Mesodermal cell (in vitro differentiated cells): Measurements from ENCODE around the gene MYO3B.

Source experiments
- H3K27ac ChIP-seq: 2 replicates; pipeline ENCODE4 v1.7.0; 2013; ENCODE audit warnings: mild to moderate bottlenecking, low read depth, low read length, moderate library complexity; ENCODE audit not compliant: severe bottlenecking
- H3K36me3 ChIP-seq: 2 replicates; pipeline ENCODE4 v1.7.1; 2013; ENCODE audit warnings: mild to moderate bottlenecking, low read length, moderate library complexity; ENCODE audit not compliant: control insufficient read depth, insufficient read depth
- H3K4me1 ChIP-seq: one replicate; pipeline ENCODE4 v1.7.1; 2013; ENCODE audit warnings: mild to moderate bottlenecking, low read length; ENCODE audit not compliant: insufficient read depth, control insufficient read depth, poor library complexity, severe bottlenecking
- H3K4me3 ChIP-seq: 2 replicates; pipeline ENCODE4 v1.7.0; 2013; ENCODE audit warnings: low read length, control low read depth, mild to moderate bottlenecking; ENCODE audit not compliant: insufficient read depth, poor library complexity, severe bottlenecking; ENCODE audit errors: extremely low read depth
- H3K9me3 ChIP-seq: 2 replicates; pipeline ENCODE4 v1.7.1; 2013; ENCODE audit warnings: mild to moderate bottlenecking, low read length, moderate library complexity; ENCODE audit not compliant: control insufficient read depth
- WGBS, 2 experiments: methylation state at CpG; one replicate each; pipeline ENCODE4 v1.1.5; 2013; ENCODE audit warnings: missing lambda C conversion rate in 2 of 2; ENCODE audit not compliant: insufficient coverage in 2 of 2; 5-methylcytosine and 5-hydroxymethylcytosine counted together

The MYO3B gene

GRCh38 chr2:170509452-170510193 is 331.7 kb downstream of the MYO3B start:
- Histone ChIP-seq H3K36me3 (no peaks in the 10 kb centered on the region), H3K4me3 (no peak overlapping the region), H3K4me1 (peaks cover 25% of the 10 kb centered on the region), H3K27ac (no peak overlapping the region), H3K9me3 (no peaks in the 10 kb centered on the region)
- WGBS, 2 experiments = 90 to 97% methylated on average over 7 of the region's 8 CpGs

- H3K4me1 ChIP-seq = no peaks in the 10 kb centered on the region
- no peaks in the 10 kb centered on the region for H3K9me3 ChIP-seq
- H3K4me3 ChIP-seq = no peak overlapping the region
- H3K36me3 ChIP-seq = no peaks in the 10 kb centered on the region
- H3K27ac ChIP-seq = peak overlapping the region; percentile 51
- 74 to 76% methylated on average over 2 of the region's 2 CpGs for WGBS, 2 experiments
These were observed 334.3 kb downstream of the MYO3B start for GRCh38 chr2:170512266-170512665.

GRCh38 chr2:170514140-170514539 is 336.2 kb downstream of the MYO3B start:
- Histone ChIP-seq H3K36me3 (no peaks in the 10 kb centered on the region), H3K4me1 (no peaks in the 10 kb centered on the region), H3K4me3 (no peak overlapping the region), H3K9me3 (no peaks in the 10 kb centered on the region), H3K27ac (no peak overlapping the region)
- WGBS, 2 experiments = 83 to 86% methylated on average over 4 of the region's 5 CpGs

GRCh38 chr2:170517538-170517937 is 339.6 kb downstream of the MYO3B start:
- Histone ChIP-seq H3K4me1 (no peaks in the 10 kb centered on the region), H3K36me3 (no peaks in the 10 kb centered on the region), H3K9me3 (no peaks in the 10 kb centered on the region), H3K4me3 (no peak overlapping the region), H3K27ac (no peak overlapping the region)
- no CpG with 5 or more reads among the region's 1 CpG for WGBS, 2 experiments

- Histone ChIP-seq H3K9me3 (no peaks in the 10 kb centered on the region), H3K27ac (no peak overlapping the region), H3K4me1 (peaks cover 8% of the 10 kb centered on the region), H3K36me3 (no peaks in the 10 kb centered on the region), H3K4me3 (no peak overlapping the region)
- WGBS, 2 experiments = no CpG with 5 or more reads among the region's 2 CpGs
These were observed 341.0 kb downstream of the MYO3B start for GRCh38 chr2:170518911-170519310.

GRCh38 chr2:170521299-170521698 is 343.4 kb downstream of the MYO3B start:
- Histone ChIP-seq H3K27ac (no peak overlapping the region), H3K36me3 (no peaks in the 10 kb centered on the region), H3K4me3 (no peak overlapping the region), H3K9me3 (no peaks in the 10 kb centered on the region), H3K4me1 (peaks cover 21% of the 10 kb centered on the region)
- WGBS, 2 experiments = 73 to 83% methylated on average over 1 to 2 of the region's 2 CpGs

- 85 to 90% methylated on average over 2 to 4 of the region's 4 CpGs for WGBS, 2 experiments
- Histone ChIP-seq H3K4me1 (peaks cover 26% of the 10 kb centered on the region), H3K27ac (no peak overlapping the region), H3K36me3 (no peaks in the 10 kb centered on the region), H3K9me3 (no peaks in the 10 kb centered on the region), H3K4me3 (no peak overlapping the region)
These were observed 345.6 kb downstream of the MYO3B start for GRCh38 chr2:170523506-170523905.

- no peaks in the 10 kb centered on the region for H3K9me3 ChIP-seq
- H3K4me1 ChIP-seq = peaks cover 30% of the 10 kb centered on the region
- H3K4me3 ChIP-seq = no peak overlapping the region
- H3K27ac ChIP-seq = peak overlapping the region; percentile 85
- 37 to 54% methylated on average over 1 to 2 of the region's 2 CpGs for WGBS, 2 experiments
- no peaks in the 10 kb centered on the region for H3K36me3 ChIP-seq
These were observed 347.1 kb downstream of the MYO3B start for GRCh38 chr2:170524828-170525565.

- H3K27ac ChIP-seq = peak overlapping the region; percentile 85
- no peak overlapping the region for H3K4me3 ChIP-seq
- no peaks in the 10 kb centered on the region for H3K36me3 ChIP-seq
- 43 to 71% methylated on average over 3 to 5 of the region's 5 CpGs for WGBS, 2 experiments
- H3K9me3 ChIP-seq = no peaks in the 10 kb centered on the region
- peaks cover 33% of the 10 kb centered on the region for H3K4me1 ChIP-seq
These were observed 347.6 kb downstream of the MYO3B start for GRCh38 chr2:170525566-170525900.

GRCh38 chr2:170530284-170530745 is 352.4 kb downstream of the MYO3B start:
- Histone ChIP-seq H3K4me3 (no peak overlapping the region), H3K9me3 (no peaks in the 10 kb centered on the region), H3K4me1 (peaks cover 23% of the 10 kb centered on the region), H3K27ac (no peak overlapping the region), H3K36me3 (no peaks in the 10 kb centered on the region)
- 47 to 51% methylated on average over 5 to 6 of the region's 7 CpGs for WGBS, 2 experiments
